AG04450 (cell line): ENCODE results near the gene KCNQ1OT1. TPM values are rescaled to one million over a fixed set of nuclear protein-coding genes. Genes with fewer than 3 reads are reported as not detected.

Source experiments
- CTCF ChIA-PET: fragments of 300-600, 350-600 bp; formaldehyde crosslinking; extraction: SDS; loops from one replicate; lab custom pipeline; 2022; ENCODE audit warnings: antibody characterized with exemption, inconsistent platforms; lab: Charles Lee
- POLR2A ChIA-PET: fragments of 350-600 bp; formaldehyde crosslinking; extraction: SDS; loops from one replicate; lab custom pipeline; 2021; ENCODE audit warnings: antibody characterized with exemption, inconsistent platforms; lab: Yijun Ruan, JAX
- DNase-seq: peaks from one replicate; pipeline ENCODE4 v3.0.0-alpha.2; 2011; ENCODE audit warnings: low read depth, low spot score
- H3K27ac ChIP-seq: one replicate; pipeline ENCODE4 v1.5.1; 2012; ENCODE audit warnings: low read depth, low read length, control low read depth
- H3K27me3 ChIP-seq: one replicate; pipeline ENCODE4 v1.6.0; 2012; ENCODE audit warnings: low read length; ENCODE audit not compliant: control insufficient read depth, insufficient read depth
- H3K4me3 ChIP-seq: 2 replicates; pipeline ENCODE4 v1.5.1; 2011; ENCODE audit warnings: mild to moderate bottlenecking, low read depth, low read length, control low read depth
- H3K9me3 ChIP-seq: 2 replicates; pipeline ENCODE4 v1.5.1; 2012; ENCODE audit warnings: low read length; ENCODE audit not compliant: control insufficient read depth, insufficient read depth
- CTCF ChIP-seq: IDR thresholded peaks from 2 replicates; pipeline ENCODE4 v1.5.1; 2011; ENCODE audit warnings: low read depth, low read length, control low read depth, inconsistent platforms
- polyA plus RNA-seq: library from polyadenylated mRNA; depleted of rRNA; stranded (reverse); fragments of >200 nt; gene quantifications from 2 replicates; pipeline ENCODE4 v1.2.3, GENCODE V29; 2011

KCNQ1OT1 gene
- polyA plus RNA-seq, 1 experiment = 0.33 TPM

GRCh38 chr11:2706321-2706720 is 6.5 kb upstream of the KCNQ1OT1 start:
- H3K4me3 ChIP-seq = no peak overlapping the region
- ChIA-PET POLR2A (no interaction called here), CTCF (no interaction called here)
- no peak for DNase-seq
- no peak for TF ChIP-seq CTCF
- H3K9me3 ChIP-seq = peaks cover 11% of the 10 kb centered on the region
- H3K27ac ChIP-seq = no peak overlapping the region
- peaks cover 33% of the 10 kb centered on the region for H3K27me3 ChIP-seq

GRCh38 chr11:2704896-2705606 is 5.3 kb upstream of the KCNQ1OT1 start:
- Histone ChIP-seq H3K4me3 (no peak overlapping the region), H3K27ac (no peak overlapping the region), H3K27me3 (peaks cover 28% of the 10 kb centered on the region), H3K9me3 (peaks cover 12% of the 10 kb centered on the region)
- CTCF ChIA-PET = no interaction called here
- POLR2A ChIA-PET = no interaction called here
- DNase-seq = no peak
- no peak for TF ChIP-seq CTCF

- POLR2A ChIA-PET = no interaction called here
- TF ChIP-seq CTCF = no peak
Measured at GRCh38 chr11:2704356-2704755, 4.6 kb upstream of the KCNQ1OT1 start.

GRCh38 chr11:2703363-2704141 is 3.8 kb upstream of the KCNQ1OT1 start:
- no peak overlapping the region for H3K27ac ChIP-seq
- peaks cover 23% of the 10 kb centered on the region for H3K9me3 ChIP-seq
- no peak overlapping the region for H3K4me3 ChIP-seq
- no peak for TF ChIP-seq CTCF
- ChIA-PET POLR2A (no interaction called here), CTCF (no interaction called here)
- peaks cover 25% of the 10 kb centered on the region for H3K27me3 ChIP-seq
- DNase-seq = no peak

More at GRCh38 chr11:2704356-2704755, 4.6 kb upstream of the KCNQ1OT1 start:
- H3K9me3 ChIP-seq = peaks cover 19% of the 10 kb centered on the region
- no peak overlapping the region for H3K27ac ChIP-seq
- no peak overlapping the region for H3K4me3 ChIP-seq
- peaks cover 25% of the 10 kb centered on the region for H3K27me3 ChIP-seq
- CTCF ChIA-PET = no interaction called here
- no peak for DNase-seq

GRCh38 chr11:2702771-2703362 is 3.1 kb upstream of the KCNQ1OT1 start:
- peaks cover 19% of the 10 kb centered on the region for H3K27me3 ChIP-seq
- no peak for TF ChIP-seq CTCF
- no peak for DNase-seq
- no peak overlapping the region for H3K4me3 ChIP-seq
- CTCF ChIA-PET = no interaction called here
- peaks cover 23% of the 10 kb centered on the region for H3K9me3 ChIP-seq
- POLR2A ChIA-PET = no interaction called here
- H3K27ac ChIP-seq = no peak overlapping the region
